ENCODE measurements around the gene KCNN4.
"Not testable (repeated sequence)": the region's sequence is repeated elsewhere in the genome, so short reads cannot be mapped to it uniquely, and the experiment has no call there.

Gene KCNN4

GRCh38 chr19:43798546-43799409 lies 18.0 kb upstream of the KCNN4 start:
- peak in 1 of 2 donors; percentile 27 for DNase-seq

GRCh38 chr19:43798026-43798545 lies 17.3 kb upstream of the KCNN4 start:
- DNase-seq: no peak

GRCh38 chr19:43797556-43797955 lies 16.8 kb upstream of the KCNN4 start:
- no peak for DNase-seq

- DNase-seq: no peak
Observed at GRCh38 chr19:43797118-43797517, 16.3 kb upstream of the KCNN4 start.

GRCh38 chr19:43790587-43790986 lies 9.8 kb upstream of the KCNN4 start:
- no peak for DNase-seq

- peak; percentile 46 to 81 for DNase-seq
Observed at GRCh38 chr19:43789029-43789428, 8.3 kb upstream of the KCNN4 start.

- no peak for DNase-seq
Observed at GRCh38 chr19:43786665-43787064, 5.9 kb upstream of the KCNN4 start.

- peak; percentile 82 to 95 for DNase-seq
Observed at GRCh38 chr19:43784981-43785808, 4.4 kb upstream of the KCNN4 start.

GRCh38 chr19:43784241-43784980 lies 3.6 kb upstream of the KCNN4 start:
- DNase-seq: peak; percentile 75 to 83

- DNase-seq: no peak
Observed at GRCh38 chr19:43783636-43784035, 2.9 kb upstream of the KCNN4 start.

- no peak for DNase-seq
Observed at GRCh38 chr19:43782689-43783231, 2.0 kb upstream of the KCNN4 start.

- DNase-seq: no peak
Observed at GRCh38 chr19:43782311-43782660, 1.5 kb upstream of the KCNN4 start.

GRCh38 chr19:43781630-43782310 lies 997 bp upstream of the KCNN4 start:
- DNase-seq: no peak

GRCh38 chr19:43779820-43780219 lies 953 bp downstream of the KCNN4 start:
- DNase-seq: peak in 1 of 2 donors; percentile 19

- DNase-seq: peak; percentile 30 to 68
Observed at GRCh38 chr19:43779147-43779819, 1.5 kb downstream of the KCNN4 start.

- DNase-seq: no peak
Observed at GRCh38 chr19:43778651-43779050, 2.1 kb downstream of the KCNN4 start.

GRCh38 chr19:43777163-43777695 lies 3.5 kb downstream of the KCNN4 start:
- peak in 1 of 2 donors; percentile 26 for DNase-seq

- DNase-seq: no peak
Observed at GRCh38 chr19:43776286-43776685, 4.5 kb downstream of the KCNN4 start.

- DNase-seq: no peak
Observed at GRCh38 chr19:43775299-43775890, 5.4 kb downstream of the KCNN4 start.

GRCh38 chr19:43774940-43775258 lies 5.9 kb downstream of the KCNN4 start:
- not testable (repeated sequence) for DNase-seq

Data from inflammatory macrophage treated with lipopolysaccharide for 1 hour (primary cell).